ENCODE measurements around the gene SH3GL2. TPM values are rescaled to one million over a fixed set of nuclear protein-coding genes. Genes with fewer than 3 reads are reported as not detected.
"Not testable (repeated sequence)": the region's sequence is repeated elsewhere in the genome, so short reads cannot be mapped to it uniquely, and the experiment has no call there.

SH3GL2 gene
- polyA plus RNA-seq, 3 donors from 2014 or later, result not detected

DNA sequence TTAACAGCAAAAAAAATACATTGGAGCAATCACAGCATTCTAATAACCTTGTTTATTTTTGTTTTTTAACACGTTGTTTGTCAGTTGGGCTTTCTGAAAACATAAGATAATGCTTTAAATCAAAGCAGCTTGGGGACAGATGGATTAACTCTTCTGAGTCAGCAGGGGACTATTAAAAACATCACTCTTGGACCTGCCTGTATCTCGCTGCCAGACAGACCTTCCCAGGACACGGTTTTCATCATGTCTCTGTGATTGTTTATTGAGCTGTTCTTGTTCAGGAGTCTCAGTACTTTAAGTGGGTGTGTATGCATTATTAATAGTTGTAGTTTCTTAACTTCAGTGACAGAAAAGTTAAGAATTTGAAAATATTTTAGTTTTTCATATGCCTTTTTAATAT, 173.2 kb downstream of the SH3GL2 start:
- no peak overlapping the region for H3K4me3 Mint-ChIP-seq
- H3K27ac Mint-ChIP-seq, result no peak overlapping the region
- H3K4me1 Mint-ChIP-seq, result no peaks in the 10 kb centered on the region
- DNase-seq, result no peak
- peaks cover 0 to 3% (median 1%) of the 10 kb centered on the region in 3 donors for H3K27me3 Mint-ChIP-seq (ENCODE audit: low read depth in 3 of 3)
- H3K36me3 Mint-ChIP-seq, result no peaks in the 10 kb centered on the region
- peaks cover 2 to 19% (median 11%) of the 10 kb centered on the region in 6 donors for H3K9me3 Mint-ChIP-seq

DNA sequence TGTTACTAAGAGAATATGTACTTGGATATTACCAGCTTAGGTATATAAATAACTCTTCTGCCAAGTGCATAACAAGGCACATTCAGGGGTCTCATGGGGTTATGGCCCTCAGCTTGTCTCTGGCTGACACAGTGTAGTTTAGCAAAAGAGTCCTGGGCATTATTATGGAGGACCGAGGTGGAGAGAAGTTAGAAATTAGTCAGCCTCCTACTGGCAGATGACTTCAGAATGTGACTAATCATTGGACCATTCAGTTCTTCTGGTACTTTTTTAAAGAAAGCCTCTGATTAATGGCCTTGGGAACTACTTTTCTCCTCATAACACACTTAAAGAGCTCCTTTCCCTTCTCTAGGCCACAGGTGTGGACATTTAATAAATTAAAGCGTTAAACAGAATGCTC, 178.9 kb downstream of the SH3GL2 start:
- no peak overlapping the region for H3K4me3 Mint-ChIP-seq
- no peak for DNase-seq
- H3K27ac Mint-ChIP-seq, result no peak overlapping the region
- no peaks in the 10 kb centered on the region for H3K4me1 Mint-ChIP-seq
- peaks cover 0 to 22% (median 7%) of the 10 kb centered on the region in 6 donors for H3K9me3 Mint-ChIP-seq
- no peaks in the 10 kb centered on the region for H3K36me3 Mint-ChIP-seq
- peaks cover 0 to 3% (median 1%) of the 10 kb centered on the region in 3 donors for H3K27me3 Mint-ChIP-seq (ENCODE audit: low read depth in 3 of 3)

DNA sequence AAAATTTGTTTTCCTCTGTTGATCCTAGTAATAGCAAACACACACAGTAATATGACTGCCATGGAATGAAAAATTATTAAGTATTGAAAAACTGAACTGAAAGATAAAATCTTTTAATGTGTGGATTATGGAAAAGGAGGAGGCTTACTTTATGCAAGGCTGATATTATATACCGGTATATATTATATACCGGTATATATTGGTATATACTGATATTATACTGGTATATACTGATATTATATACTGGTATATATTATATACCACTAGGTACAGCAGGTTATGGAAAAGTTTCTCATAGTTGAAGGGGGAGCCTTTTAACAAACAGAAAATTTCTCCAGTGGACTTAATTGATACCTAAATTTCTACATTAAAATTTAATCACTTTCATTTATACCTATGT, 181.4 kb downstream of the SH3GL2 start:
- DNase-seq, result no peak
- peaks cover 0 to 3% (median 0%) of the 10 kb centered on the region in 3 donors for H3K27me3 Mint-ChIP-seq (ENCODE audit: low read depth in 3 of 3)
- no peak overlapping the region for H3K4me3 Mint-ChIP-seq
- no peaks in the 10 kb centered on the region for H3K4me1 Mint-ChIP-seq
- H3K9me3 Mint-ChIP-seq, result peaks cover 0 to 14% (median 7%) of the 10 kb centered on the region in 6 donors
- H3K36me3 Mint-ChIP-seq, result no peaks in the 10 kb centered on the region
- H3K27ac Mint-ChIP-seq, result no peak overlapping the region

DNA sequence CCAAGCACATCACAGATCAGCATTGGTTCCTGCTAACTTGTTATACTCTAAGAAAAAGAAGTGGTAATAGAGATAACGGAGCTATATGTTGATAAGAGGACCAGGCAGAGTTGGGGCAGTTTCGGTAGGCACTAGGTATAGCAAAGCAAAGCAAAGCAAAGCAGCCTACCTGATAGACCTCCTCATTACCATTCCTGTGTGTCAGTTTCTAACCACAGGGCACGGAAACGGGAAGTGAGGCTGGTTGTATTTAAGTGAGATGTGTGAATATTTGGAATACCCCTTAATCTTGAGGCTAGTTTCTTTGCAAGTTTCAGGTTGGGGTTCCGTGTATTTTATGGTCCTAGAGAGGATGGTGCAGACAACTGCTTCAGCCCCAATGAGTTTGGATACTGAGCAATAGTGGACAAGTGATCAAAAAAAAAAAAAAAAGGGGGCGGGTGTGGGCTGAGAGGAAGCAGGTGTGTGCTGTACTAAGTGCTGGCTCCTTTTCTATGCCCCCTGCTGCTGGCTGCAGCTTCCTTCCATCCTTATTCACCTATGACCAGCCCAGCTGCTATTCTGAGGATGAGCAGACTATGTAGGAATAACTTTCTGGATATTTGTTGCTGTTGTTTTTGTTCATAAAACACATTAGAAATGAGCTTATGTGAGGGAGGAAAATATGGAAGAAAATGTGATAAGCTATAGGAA, 183.3 kb downstream of the SH3GL2 start:
- H3K9me3 Mint-ChIP-seq, result peaks cover 0 to 14% (median 7%) of the 10 kb centered on the region in 6 donors
- no peak overlapping the region for H3K4me3 Mint-ChIP-seq
- DNase-seq, result no peak
- no peaks in the 10 kb centered on the region for H3K4me1 Mint-ChIP-seq
- no peak overlapping the region for H3K27ac Mint-ChIP-seq
- no peaks in the 10 kb centered on the region for H3K36me3 Mint-ChIP-seq
- peaks cover 0 to 3% (median 0%) of the 10 kb centered on the region in 3 donors for H3K27me3 Mint-ChIP-seq (ENCODE audit: low read depth in 3 of 3)

DNA sequence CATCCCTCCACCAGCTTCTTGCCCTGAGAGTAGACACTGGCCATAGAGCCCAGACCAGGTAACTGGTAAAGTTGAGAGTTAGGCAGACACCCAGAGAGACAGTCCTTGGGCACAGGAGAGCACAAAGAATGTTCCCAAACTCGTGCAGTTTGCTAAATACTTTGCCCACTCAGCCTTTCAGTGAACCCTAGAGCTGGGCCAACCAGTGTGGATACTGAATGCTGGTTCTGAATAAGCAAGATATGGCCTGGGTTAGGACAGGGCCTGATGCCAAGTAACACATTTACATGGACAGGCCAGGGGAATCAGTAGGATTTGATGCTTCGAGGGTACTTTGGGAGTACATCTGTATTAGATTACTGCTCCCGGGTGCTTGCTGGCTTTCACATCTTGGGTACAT, 185.4 kb downstream of the SH3GL2 start:
- DNase-seq, result no peak
- Mint-ChIP-seq H3K27ac (no peak overlapping the region), H3K9me3 (peaks cover 0 to 14% (median 3%) of the 10 kb centered on the region in 6 donors)

DNA sequence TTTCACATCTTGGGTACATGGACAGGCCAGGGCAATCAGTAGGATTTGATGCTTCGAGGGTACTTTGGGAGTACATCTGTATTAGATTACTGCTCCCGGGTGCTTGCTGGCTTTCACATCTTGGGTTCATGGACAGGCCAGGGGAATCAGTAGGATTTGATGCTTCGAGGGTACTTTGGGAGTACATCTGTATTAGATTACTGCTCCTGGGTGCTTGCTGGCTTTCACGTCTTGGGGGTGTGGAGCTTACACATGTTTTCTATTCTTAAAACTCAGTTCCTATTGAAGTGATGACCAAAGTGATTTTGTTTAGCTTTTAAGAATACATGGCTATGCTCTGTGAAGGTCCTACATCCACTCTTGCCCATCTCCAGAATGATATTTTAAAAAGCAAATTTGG, 186.3 kb downstream of the SH3GL2 start:
- not testable (repeated sequence) for H3K4me1 Mint-ChIP-seq; H3K4me3 Mint-ChIP-seq; H3K36me3 Mint-ChIP-seq; DNase-seq; H3K27ac Mint-ChIP-seq; H3K27me3 Mint-ChIP-seq (ENCODE audit: low read depth in 3 of 3)
- H3K9me3 Mint-ChIP-seq, result peaks cover 0 to 14% (median 5%) of the 10 kb centered on the region in 6 donors

More for the DNA sequence above, 185.4 kb downstream of the SH3GL2 start:
- Mint-ChIP-seq H3K36me3 (no peaks in the 10 kb centered on the region), H3K4me1 (no peaks in the 10 kb centered on the region), H3K27me3 (ENCODE audit: low read depth in 3 of 3) (peaks cover 0 to 3% (median 2%) of the 10 kb centered on the region in 3 donors), H3K4me3 (no peak overlapping the region)

DNA sequence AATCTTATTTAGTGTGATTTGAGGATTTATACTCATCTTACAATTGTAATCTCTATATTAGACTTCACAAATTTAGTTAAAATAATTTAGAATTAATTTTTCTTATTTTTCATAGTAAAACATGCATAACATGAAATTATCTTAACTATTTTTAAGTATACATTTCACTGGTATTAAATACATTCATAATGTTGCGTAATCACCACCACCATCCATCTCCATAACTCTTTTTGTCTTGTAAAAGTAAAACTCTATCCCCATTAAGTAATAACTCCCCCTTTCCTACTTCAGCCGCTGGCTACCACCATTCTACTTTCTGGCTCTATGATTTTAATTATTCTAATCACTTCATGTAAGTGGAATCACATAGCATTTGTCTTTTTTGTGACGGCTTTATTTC, 193.4 kb downstream of the SH3GL2 start:
- Mint-ChIP-seq H3K36me3 (no peaks in the 10 kb centered on the region), H3K27me3 (ENCODE audit: low read depth in 3 of 3) (peaks cover 2 to 5% (median 3%) of the 10 kb centered on the region in 3 donors), H3K4me1 (no peaks in the 10 kb centered on the region), H3K27ac (no peak overlapping the region), H3K9me3 (peaks cover 0 to 17% (median 2%) of the 10 kb centered on the region in 6 donors), H3K4me3 (no peak overlapping the region)
- no peak for DNase-seq

DNA sequence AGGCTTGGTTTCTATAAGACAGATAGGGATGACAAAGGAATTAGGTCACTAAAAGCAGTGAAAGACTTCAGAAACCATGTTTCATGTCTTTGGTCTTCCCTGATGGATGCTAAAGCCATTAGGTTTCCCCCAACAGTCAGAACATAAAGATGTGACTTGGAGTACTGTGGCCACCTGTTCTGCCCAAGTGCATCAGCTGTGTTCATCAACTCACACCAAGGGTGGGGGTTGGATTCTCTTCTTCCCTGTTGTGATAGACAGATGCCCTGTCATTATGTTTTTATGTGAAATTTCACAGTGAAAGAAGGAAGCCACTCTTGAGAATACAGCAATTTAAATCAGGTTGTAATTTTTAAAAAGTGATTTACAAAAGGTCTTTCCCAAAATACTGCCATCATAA, 196.8 kb downstream of the SH3GL2 start:
- Mint-ChIP-seq H3K36me3 (no peaks in the 10 kb centered on the region), H3K9me3 (peaks cover 0 to 22% (median 8%) of the 10 kb centered on the region in 6 donors), H3K27me3 (ENCODE audit: low read depth in 3 of 3) (peaks cover 0 to 3% (median 0%) of the 10 kb centered on the region in 3 donors), H3K4me1 (no peaks in the 10 kb centered on the region), H3K4me3 (no peak overlapping the region), H3K27ac (no peak overlapping the region)
- DNase-seq, result no peak

DNA sequence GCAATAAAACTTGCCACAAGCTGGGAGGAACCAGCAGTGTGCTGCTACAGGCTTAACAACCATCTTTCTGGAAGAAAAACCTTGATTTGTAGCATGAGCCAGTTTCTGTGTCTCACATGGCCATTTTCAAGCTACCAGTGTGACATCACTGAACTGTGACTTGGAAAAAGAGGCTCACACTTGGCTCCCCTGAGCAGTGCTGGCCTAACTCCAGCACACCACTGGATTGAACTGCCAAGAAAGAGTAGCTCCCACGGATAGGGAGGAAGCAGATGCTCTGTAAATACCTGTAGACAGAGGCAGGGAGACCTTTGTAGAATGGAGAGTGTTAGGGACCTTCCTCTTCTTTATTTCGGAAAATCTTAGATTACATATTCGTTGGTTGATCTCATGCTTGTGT, 197.9 kb downstream of the SH3GL2 start:
- Mint-ChIP-seq H3K27ac (no peak overlapping the region), H3K4me3 (no peak overlapping the region), H3K4me1 (no peaks in the 10 kb centered on the region), H3K9me3 (peaks cover 4 to 26% (median 11%) of the 10 kb centered on the region in 6 donors), H3K36me3 (no peaks in the 10 kb centered on the region), H3K27me3 (ENCODE audit: low read depth in 3 of 3) (peaks cover 0 to 3% (median 0%) of the 10 kb centered on the region in 3 donors)
- no peak for DNase-seq

DNA sequence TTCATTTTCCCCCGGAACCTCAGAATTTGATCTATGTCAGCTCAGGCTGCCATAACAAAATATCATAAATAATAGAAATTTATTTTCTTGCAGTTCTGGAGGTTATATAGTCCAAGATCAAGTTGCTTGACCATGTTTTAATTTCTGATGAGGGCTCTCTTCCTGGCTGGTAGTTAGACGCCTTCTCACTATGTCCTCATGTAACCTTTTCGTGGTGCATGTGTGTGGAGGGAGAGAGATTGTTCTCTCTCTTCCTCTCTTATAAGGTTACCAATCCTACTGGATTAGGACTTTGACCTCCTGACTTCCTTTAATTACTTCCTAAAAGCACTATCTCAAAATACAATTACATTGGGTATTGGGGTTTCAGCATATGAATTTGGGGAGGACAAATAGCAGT, 198.6 kb downstream of the SH3GL2 start:
- H3K27ac Mint-ChIP-seq, result no peak overlapping the region
- H3K27me3 Mint-ChIP-seq (ENCODE audit: low read depth in 3 of 3), result peaks cover 0 to 3% (median 0%) of the 10 kb centered on the region in 3 donors
- H3K4me1 Mint-ChIP-seq, result no peaks in the 10 kb centered on the region
- H3K4me3 Mint-ChIP-seq, result no peak overlapping the region
- no peaks in the 10 kb centered on the region for H3K36me3 Mint-ChIP-seq
- peaks cover 7 to 30% (median 11%) of the 10 kb centered on the region in 6 donors for H3K9me3 Mint-ChIP-seq
- DNase-seq, result no peak

DNA sequence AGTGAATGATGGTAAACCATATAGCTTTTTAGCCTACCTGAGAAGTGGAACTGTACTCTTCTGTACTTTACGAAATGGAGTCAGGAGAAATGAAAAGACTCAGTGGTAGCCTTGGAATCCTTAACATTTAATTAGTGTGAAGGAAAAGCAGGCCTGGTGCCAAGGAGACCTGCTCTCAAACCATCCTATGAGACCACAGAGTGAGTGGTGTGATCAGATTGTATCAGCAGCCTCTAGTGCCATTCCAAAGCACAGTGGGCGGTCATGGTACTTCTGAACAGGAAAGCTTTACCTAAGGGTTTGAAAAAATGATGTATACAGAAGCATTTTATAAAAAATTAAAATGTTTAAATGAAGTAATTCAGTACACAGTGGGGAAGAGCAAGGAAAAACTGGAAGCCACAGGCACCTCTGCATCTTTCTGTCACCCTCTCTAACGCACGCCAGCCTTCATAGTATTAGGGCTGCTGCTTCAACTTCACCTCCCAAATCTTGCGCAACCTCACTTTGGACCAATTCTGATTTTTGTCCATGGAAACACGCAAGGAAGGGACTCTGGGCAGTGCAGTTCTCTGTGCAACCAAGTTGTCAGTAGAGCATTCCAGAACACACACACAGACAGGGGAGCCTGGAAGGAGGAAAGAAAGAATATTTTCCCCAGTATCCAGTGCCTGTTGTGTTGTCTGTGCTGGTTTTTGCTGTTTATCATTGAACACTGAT, 203.7 kb downstream of the SH3GL2 start:
- DNase-seq, result no peak
- no peaks in the 10 kb centered on the region for H3K36me3 Mint-ChIP-seq
- H3K27ac Mint-ChIP-seq, result no peak overlapping the region
- H3K9me3 Mint-ChIP-seq, result peaks cover 2 to 28% (median 10%) of the 10 kb centered on the region in 6 donors
- peaks cover 0 to 3% (median 0%) of the 10 kb centered on the region in 3 donors for H3K27me3 Mint-ChIP-seq (ENCODE audit: low read depth in 3 of 3)
- H3K4me1 Mint-ChIP-seq, result no peaks in the 10 kb centered on the region
- no peak overlapping the region for H3K4me3 Mint-ChIP-seq

DNA sequence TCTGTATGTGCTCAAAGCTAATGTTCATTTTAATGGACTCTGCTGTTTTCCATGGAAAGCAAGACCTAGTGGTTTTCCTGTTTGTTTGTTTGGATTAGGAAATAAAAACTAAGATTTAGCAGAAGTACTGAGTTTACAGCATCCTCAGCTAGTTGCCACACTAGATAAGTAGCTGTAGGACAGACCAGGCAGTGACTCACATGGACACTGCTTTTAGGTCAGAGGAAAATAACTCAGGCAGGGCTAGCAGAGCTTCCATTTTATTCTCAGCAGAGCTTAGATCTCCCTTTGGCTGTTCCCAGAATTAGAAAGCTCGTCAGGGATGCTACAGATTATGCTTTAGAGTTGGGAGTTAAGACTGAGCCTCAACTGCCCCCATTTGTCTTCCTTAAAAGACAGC, 204.4 kb downstream of the SH3GL2 start:
- Mint-ChIP-seq H3K27me3 (ENCODE audit: low read depth in 3 of 3) (peaks cover 0 to 3% (median 0%) of the 10 kb centered on the region in 3 donors), H3K4me3 (no peak overlapping the region), H3K9me3 (peaks cover 2 to 23% (median 10%) of the 10 kb centered on the region in 6 donors), H3K27ac (no peak overlapping the region), H3K4me1 (no peaks in the 10 kb centered on the region), H3K36me3 (no peaks in the 10 kb centered on the region)
- no peak for DNase-seq

DNA sequence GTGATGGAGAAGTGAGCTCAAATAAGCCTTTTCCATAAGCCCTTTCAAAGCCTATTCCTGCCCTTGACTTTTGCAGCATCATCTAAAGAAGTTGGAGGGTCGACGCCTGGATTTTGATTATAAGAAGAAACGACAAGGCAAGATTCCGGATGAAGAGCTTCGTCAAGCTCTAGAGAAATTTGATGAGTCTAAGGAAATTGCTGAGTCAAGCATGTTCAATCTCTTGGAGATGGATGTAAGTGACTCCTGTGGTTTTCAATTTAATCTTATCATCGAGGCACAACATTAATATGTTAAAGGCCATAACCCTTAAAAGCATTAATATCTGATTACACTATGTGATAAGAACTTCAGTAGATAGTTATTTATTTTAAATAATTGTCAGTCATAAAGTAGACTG, 210.4 kb downstream of the SH3GL2 start:
- no peak for DNase-seq
- Mint-ChIP-seq H3K4me3 (no peak overlapping the region), H3K27ac (no peak overlapping the region), H3K9me3 (peaks cover 0 to 7% (median under 1%) of the 10 kb centered on the region in 6 donors), H3K27me3 (ENCODE audit: low read depth in 3 of 3) (peaks cover 0 to 3% (median 2%) of the 10 kb centered on the region in 3 donors), H3K4me1 (no peaks in the 10 kb centered on the region), H3K36me3 (no peaks in the 10 kb centered on the region)
